Parathyroid adenoma (tissue), 2 donors: ENCODE results near the gene CPNE4.

Experiments used
- H2AFZ ChIP-seq: fragments of 300-600 bp; sonication (generic); one replicate; pipeline ENCODE4 v1.7.0; 2017; ENCODE audit warnings: antibody characterized with exemption, mild to moderate bottlenecking
- H3K27ac ChIP-seq: fragments of 300-600 bp; sonication (generic); one replicate; pipeline ENCODE4 v1.7.0; 2017
- H3K27me3 ChIP-seq: fragments of 300-600 bp; sonication (generic); one replicate; pipeline ENCODE4 v1.7.0; 2017; ENCODE audit warnings: low read length; ENCODE audit not compliant: control insufficient read depth, insufficient read depth
- H3K36me3 ChIP-seq: fragments of 300-600 bp; sonication (generic); one replicate; pipeline ENCODE4 v1.7.0; 2017; ENCODE audit warnings: low read length; ENCODE audit not compliant: control insufficient read depth, insufficient read depth
- H3K4me1 ChIP-seq: fragments of 300-600 bp; sonication (generic); one replicate; pipeline ENCODE4 v1.7.0; 2017; ENCODE audit warnings: control low read depth
- H3K4me2 ChIP-seq: fragments of 300-600 bp; sonication (generic); one replicate; pipeline ENCODE4 v1.7.0; 2017; ENCODE audit warnings: low read length
- H3K4me3 ChIP-seq: fragments of 300-600 bp; sonication (generic); one replicate; pipeline ENCODE4 v1.7.0; 2017; ENCODE audit warnings: low read depth, low read length
- H3K79me2 ChIP-seq: fragments of 300-600 bp; sonication (generic); one replicate; pipeline ENCODE4 v1.7.0; 2017; ENCODE audit warnings: control low read depth
- H3K9ac ChIP-seq: fragments of 300-600 bp; sonication (generic); one replicate; pipeline ENCODE4 v1.7.0; 2017; ENCODE audit warnings: mild to moderate bottlenecking
- H3K9me3 ChIP-seq: fragments of 300-600 bp; sonication (generic); one replicate; pipeline ENCODE4 v1.7.0; 2017; ENCODE audit warnings: low read length; ENCODE audit not compliant: control insufficient read depth
- TF ChIP-seq, protein P1 (sequence below): fragments of 300-600 bp; sonication (generic); IDR thresholded peaks from one replicate; pipeline ENCODE4 v1.7.0; 2017; ENCODE audit warnings: antibody characterized with exemption, mild to moderate bottlenecking
- donor health status: primary hyperparathyroidism.

Gene CPNE4

DNA sequence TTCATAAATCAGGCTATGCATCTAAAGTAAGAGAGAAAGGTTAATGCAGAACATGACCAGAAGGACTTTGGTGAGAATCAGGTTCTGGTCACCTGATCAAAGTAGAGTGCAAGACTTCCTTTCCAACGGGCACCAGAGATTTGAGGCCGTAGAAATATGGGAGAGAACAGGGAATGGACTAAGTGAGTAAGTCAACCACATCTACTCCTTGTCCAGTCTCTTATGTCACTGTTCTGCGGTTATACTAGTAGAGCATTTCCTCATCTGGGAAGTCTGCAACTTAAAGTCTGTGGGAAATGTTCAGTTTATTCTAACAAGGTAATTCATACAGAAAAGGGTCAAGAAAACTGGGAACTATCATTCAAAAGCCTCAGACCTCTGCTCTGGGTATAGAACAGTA, 232.8 kb downstream of the CPNE4 start:
- Histone ChIP-seq H3K9ac (no peak overlapping the region), H3K9me3 (no peaks in the 10 kb centered on the region), H3K79me2 (no peaks in the 10 kb centered on the region), H3K4me3 (no peak overlapping the region), H3K27me3 (no peaks in the 10 kb centered on the region), H3K27ac (no peak overlapping the region), H3K4me2 (no peak overlapping the region), H3K36me3 (no peaks in the 10 kb centered on the region), H3K4me1 (no peaks in the 10 kb centered on the region), H2AFZ (no peak overlapping the region)
- TF ChIP-seq, protein P1, sequence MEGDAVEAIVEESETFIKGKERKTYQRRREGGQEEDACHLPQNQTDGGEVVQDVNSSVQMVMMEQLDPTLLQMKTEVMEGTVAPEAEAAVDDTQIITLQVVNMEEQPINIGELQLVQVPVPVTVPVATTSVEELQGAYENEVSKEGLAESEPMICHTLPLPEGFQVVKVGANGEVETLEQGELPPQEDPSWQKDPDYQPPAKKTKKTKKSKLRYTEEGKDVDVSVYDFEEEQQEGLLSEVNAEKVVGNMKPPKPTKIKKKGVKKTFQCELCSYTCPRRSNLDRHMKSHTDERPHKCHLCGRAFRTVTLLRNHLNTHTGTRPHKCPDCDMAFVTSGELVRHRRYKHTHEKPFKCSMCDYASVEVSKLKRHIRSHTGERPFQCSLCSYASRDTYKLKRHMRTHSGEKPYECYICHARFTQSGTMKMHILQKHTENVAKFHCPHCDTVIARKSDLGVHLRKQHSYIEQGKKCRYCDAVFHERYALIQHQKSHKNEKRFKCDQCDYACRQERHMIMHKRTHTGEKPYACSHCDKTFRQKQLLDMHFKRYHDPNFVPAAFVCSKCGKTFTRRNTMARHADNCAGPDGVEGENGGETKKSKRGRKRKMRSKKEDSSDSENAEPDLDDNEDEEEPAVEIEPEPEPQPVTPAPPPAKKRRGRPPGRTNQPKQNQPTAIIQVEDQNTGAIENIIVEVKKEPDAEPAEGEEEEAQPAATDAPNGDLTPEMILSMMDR, result no peak

DNA sequence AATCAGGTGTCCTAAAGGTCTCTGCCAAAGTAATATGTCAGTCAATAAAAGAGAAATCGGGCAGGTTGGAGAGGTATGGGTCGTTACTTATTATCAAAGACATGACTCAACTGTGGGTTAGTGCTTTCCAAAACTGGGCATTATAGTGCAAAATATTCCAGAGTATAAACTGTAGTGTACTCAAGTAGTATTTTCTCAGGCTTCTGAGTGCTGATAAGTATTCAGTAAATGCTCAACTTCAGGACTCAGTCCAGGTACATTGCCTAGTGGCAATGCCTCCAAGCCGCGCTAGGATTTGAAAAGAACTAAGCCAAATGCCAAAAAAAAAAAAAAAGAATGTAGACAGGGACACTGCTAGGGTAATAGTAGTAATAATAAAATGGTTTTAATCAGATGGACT, 233.2 kb downstream of the CPNE4 start:
- Histone ChIP-seq H3K9me3 (no peaks in the 10 kb centered on the region), H3K4me3 (no peak overlapping the region), H3K9ac (no peak overlapping the region), H3K27me3 (no peaks in the 10 kb centered on the region), H3K27ac (no peak overlapping the region), H3K4me1 (no peaks in the 10 kb centered on the region), H2AFZ (no peak overlapping the region), H3K79me2 (no peaks in the 10 kb centered on the region), H3K4me2 (no peak overlapping the region), H3K36me3 (no peaks in the 10 kb centered on the region)
- TF ChIP-seq, protein P1, result no peak

DNA sequence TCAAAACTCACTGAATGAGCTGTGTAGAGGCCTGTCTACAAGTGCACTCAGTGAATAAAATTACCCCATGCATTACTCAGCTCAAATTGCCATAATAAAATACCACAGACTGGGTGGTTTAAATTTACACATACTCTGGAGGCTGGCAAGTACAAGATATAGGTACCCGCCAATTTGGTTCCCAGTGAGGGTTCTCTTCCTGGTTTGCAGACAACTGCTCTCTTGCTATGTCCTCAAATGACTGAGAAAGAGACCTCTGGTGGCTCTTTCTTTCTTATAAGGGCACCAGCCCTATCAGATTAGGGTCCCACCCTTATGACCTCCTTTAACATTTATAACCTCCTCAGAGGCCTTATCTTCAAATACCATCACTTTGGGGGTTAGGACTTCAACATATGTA, 237.0 kb downstream of the CPNE4 start:
- Histone ChIP-seq H3K9me3 (no peaks in the 10 kb centered on the region), H3K4me1 (no peaks in the 10 kb centered on the region), H3K4me2 (no peak overlapping the region), H3K27ac (no peak overlapping the region), H3K27me3 (no peaks in the 10 kb centered on the region), H3K4me3 (no peak overlapping the region), H3K9ac (no peak overlapping the region), H3K79me2 (no peaks in the 10 kb centered on the region), H2AFZ (no peak overlapping the region), H3K36me3 (no peaks in the 10 kb centered on the region)
- TF ChIP-seq, protein P1, result no peak

DNA sequence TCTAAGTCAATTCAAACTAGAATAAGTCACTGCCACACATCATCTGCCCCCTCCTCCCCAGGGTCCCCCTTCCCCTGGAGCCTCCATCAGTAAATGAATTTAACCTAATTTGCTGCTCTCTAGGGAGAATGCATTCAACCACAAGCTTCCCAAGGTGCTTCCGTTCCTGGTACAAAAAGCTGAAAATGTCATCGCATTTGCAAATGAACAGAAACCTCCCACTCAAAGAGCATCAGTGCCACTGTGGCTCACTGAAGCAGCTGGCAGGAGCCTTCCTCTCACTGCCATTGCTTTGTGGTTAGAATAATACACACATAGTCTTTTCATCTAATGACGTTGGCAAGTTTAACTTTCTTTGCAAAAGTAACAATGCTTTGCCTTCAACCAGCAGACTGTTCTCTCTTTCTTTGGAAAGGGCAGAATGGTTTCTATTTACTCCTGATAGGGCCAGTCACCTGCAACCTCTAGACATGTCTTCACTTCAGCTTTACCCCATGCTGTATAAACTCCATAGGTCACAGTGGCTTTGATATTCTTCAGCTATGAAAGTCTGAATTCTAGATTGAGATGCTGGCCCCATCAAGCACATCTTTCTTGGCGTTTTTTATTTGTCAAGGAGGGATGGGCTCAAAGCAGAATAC, 238.1 kb downstream of the CPNE4 start:
- H3K4me1 ChIP-seq, result no peaks in the 10 kb centered on the region
- no peak overlapping the region for H3K4me2 ChIP-seq
- H3K79me2 ChIP-seq, result no peaks in the 10 kb centered on the region
- H3K9me3 ChIP-seq, result no peaks in the 10 kb centered on the region
- no peak overlapping the region for H3K27ac ChIP-seq
- H2AFZ ChIP-seq, result no peak overlapping the region
- no peak overlapping the region for H3K4me3 ChIP-seq
- no peaks in the 10 kb centered on the region for H3K36me3 ChIP-seq
- TF ChIP-seq, protein P1, result no peak
- no peaks in the 10 kb centered on the region for H3K27me3 ChIP-seq
- H3K9ac ChIP-seq, result no peak overlapping the region

DNA sequence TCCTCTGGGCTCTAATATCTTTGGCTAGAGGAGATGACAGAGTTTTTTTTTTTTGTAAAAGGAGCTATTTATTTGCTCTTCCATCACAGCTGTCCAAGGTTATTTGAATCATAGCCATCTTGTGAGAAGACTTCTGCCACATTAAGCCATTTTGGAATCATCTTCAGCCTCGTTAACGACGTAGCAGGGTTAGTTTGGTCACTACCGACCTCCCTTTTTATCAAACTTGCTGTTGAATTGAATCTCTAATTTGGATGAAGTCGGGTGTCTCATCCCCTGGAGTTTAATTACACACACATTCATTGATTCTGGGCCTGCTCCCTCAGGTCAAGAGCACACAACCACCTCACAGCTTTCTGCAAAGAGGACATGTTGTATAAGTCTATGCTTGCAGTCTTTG, 238.7 kb downstream of the CPNE4 start:
- no peaks in the 10 kb centered on the region for H3K36me3 ChIP-seq
- no peaks in the 10 kb centered on the region for H3K4me1 ChIP-seq
- H3K27me3 ChIP-seq, result no peaks in the 10 kb centered on the region
- no peak overlapping the region for H3K4me3 ChIP-seq
- TF ChIP-seq, protein P1, result no peak
- H2AFZ ChIP-seq, result no peak overlapping the region
- no peak overlapping the region for H3K27ac ChIP-seq
- no peak overlapping the region for H3K9ac ChIP-seq
- no peaks in the 10 kb centered on the region for H3K9me3 ChIP-seq
- no peak overlapping the region for H3K4me2 ChIP-seq
- no peaks in the 10 kb centered on the region for H3K79me2 ChIP-seq
